H9 (cell line): ENCODE results near the gene CDKN2C. TPM values are rescaled to one million over a fixed set of nuclear protein-coding genes. Genes with fewer than 3 reads are reported as not detected.
"Not testable (repeated sequence)": the region's sequence is repeated elsewhere in the genome, so short reads cannot be mapped to it uniquely, and the experiment has no call there.

Experiments used
- DNase-seq: peaks from one replicate; pipeline ENCODE4 v3.0.0-alpha.2; 2017
- H2AFZ ChIP-seq: one replicate; pipeline ENCODE4 v1.6.1; 2013; ENCODE audit warnings: mild to moderate bottlenecking, low read length, control low read depth, moderate library complexity
- H2AK5ac ChIP-seq: 2 replicates; pipeline ENCODE4 v1.6.1; 2013; ENCODE audit warnings: low read length, control low read depth, mixed read lengths; ENCODE audit not compliant: insufficient read length
- H2BK120ac ChIP-seq: one replicate; pipeline ENCODE4 v1.6.1; 2013; ENCODE audit warnings: low read depth, mild to moderate bottlenecking, low read length, control low read depth, inconsistent platforms; ENCODE audit not compliant: poor library complexity, severe bottlenecking
- H2BK12ac ChIP-seq: 2 replicates; pipeline ENCODE4 v1.6.1; 2013; ENCODE audit warnings: low read length, control low read depth, mixed read lengths, low read depth; ENCODE audit not compliant: insufficient read length
- H2BK15ac ChIP-seq: 2 replicates; pipeline ENCODE4 v1.6.1; 2013; ENCODE audit warnings: low read depth, low read length, control low read depth
- H2BK20ac ChIP-seq: one replicate; pipeline ENCODE4 v1.6.1; 2013; ENCODE audit warnings: low read depth, mild to moderate bottlenecking, low read length, control low read depth, inconsistent platforms; ENCODE audit not compliant: poor library complexity, severe bottlenecking
- H2BK5ac ChIP-seq: 2 replicates; pipeline ENCODE4 v1.6.1; 2013; ENCODE audit warnings: low read length, control low read depth, mixed read lengths; ENCODE audit not compliant: insufficient read length
- H3K14ac ChIP-seq: 2 replicates; pipeline ENCODE4 v1.6.1; 2013; ENCODE audit warnings: low read length, control low read depth; ENCODE audit not compliant: insufficient read depth
- H3K18ac ChIP-seq: 2 replicates; pipeline ENCODE4 v1.6.1; 2013; ENCODE audit warnings: low read depth, mild to moderate bottlenecking, mixed read lengths, low read length, control low read depth; ENCODE audit not compliant: insufficient read length
- H3K23ac ChIP-seq: 2 replicates; pipeline ENCODE4 v1.6.1; 2013; ENCODE audit warnings: low read length, control low read depth, mixed read lengths, low read depth; ENCODE audit not compliant: insufficient read length
- H3K23me2 ChIP-seq: 2 replicates; pipeline ENCODE4 v1.6.1; 2013; ENCODE audit warnings: low read depth, mild to moderate bottlenecking, mixed read lengths, low read length, control low read depth; ENCODE audit not compliant: insufficient read length, poor library complexity, severe bottlenecking
- H3K27ac ChIP-seq: 2 replicates; pipeline ENCODE4 v1.5.1; 2013; ENCODE audit warnings: low read length, control low read depth, mixed read lengths, low read depth; ENCODE audit not compliant: insufficient read length
- H3K27me3 ChIP-seq: 2 replicates; pipeline ENCODE4 v1.6.1; 2013; ENCODE audit warnings: low read length, control low read depth, inconsistent platforms; ENCODE audit not compliant: insufficient read depth
- H3K4ac ChIP-seq: 2 replicates; pipeline ENCODE4 v1.6.1; 2013; ENCODE audit warnings: low read depth, mild to moderate bottlenecking, control low read depth, inconsistent platforms, low read length, moderate library complexity
- H3K4me1 ChIP-seq: 2 replicates; pipeline ENCODE4 v1.6.1; 2013; ENCODE audit warnings: low read length, control low read depth, inconsistent platforms; ENCODE audit not compliant: insufficient read depth
- H3K4me2 ChIP-seq: 2 replicates; pipeline ENCODE4 v1.6.1; 2013; ENCODE audit warnings: low read length, control low read depth, mixed read lengths; ENCODE audit not compliant: insufficient read length, insufficient read depth
- H3K56ac ChIP-seq: 2 replicates; pipeline ENCODE4 v1.6.1; 2013; ENCODE audit warnings: low read depth, mild to moderate bottlenecking, mixed read lengths, low read length, control low read depth; ENCODE audit not compliant: insufficient read length
- H3K79me1 ChIP-seq: 2 replicates; pipeline ENCODE4 v1.6.1; 2013; ENCODE audit warnings: low read depth, mild to moderate bottlenecking, moderate library complexity, low read length, control low read depth, inconsistent platforms; ENCODE audit not compliant: insufficient read depth, poor library complexity, severe bottlenecking
- H3K79me2 ChIP-seq: 2 replicates; pipeline ENCODE4 v1.6.1; 2013; ENCODE audit warnings: low read length, control low read depth, inconsistent platforms; ENCODE audit not compliant: insufficient read depth
- H3K9ac ChIP-seq: 2 replicates; pipeline ENCODE4 v1.6.1; 2013; ENCODE audit warnings: low read length, control low read depth, mixed read lengths; ENCODE audit not compliant: insufficient read length; ENCODE audit errors: extremely low read depth
- H3K9me3 ChIP-seq: one replicate; pipeline ENCODE4 v1.6.1; 2013; ENCODE audit warnings: low read depth, low read length, inconsistent platforms; ENCODE audit not compliant: control insufficient read depth
- H3T11ph ChIP-seq: one replicate; pipeline ENCODE4 v1.6.1; 2013; ENCODE audit warnings: mild to moderate bottlenecking, low read length, control low read depth, inconsistent platforms
- H4K20me1 ChIP-seq: one replicate; pipeline ENCODE4 v1.6.1; 2013; ENCODE audit not compliant: control insufficient read depth, insufficient read length, insufficient read depth
- H4K5ac ChIP-seq: 2 replicates; pipeline ENCODE4 v1.6.1; 2013; ENCODE audit warnings: low read depth, mild to moderate bottlenecking, mixed read lengths, low read length, control low read depth; ENCODE audit not compliant: insufficient read length
- H4K8ac ChIP-seq: replicated peaks from 2 replicates; pipeline ENCODE4 v1.6.1; 2013; ENCODE audit warnings: low read length, control low read depth, mixed read lengths, low read depth; ENCODE audit not compliant: insufficient read length
- H4K91ac ChIP-seq: 2 replicates; pipeline ENCODE4 v1.6.1; 2013; ENCODE audit warnings: low read depth, mild to moderate bottlenecking, moderate library complexity, mixed read lengths, low read length, control low read depth; ENCODE audit not compliant: insufficient read length
- H3K27ac Mint-ChIP-seq, 3 experiments: 2 replicates in 2 of 3; 3 replicates in 1 of 3; pipeline ENCODE4 v1.8.0; 2020 to 2021; ENCODE audit warnings: mixed read lengths in 3 of 3, mild to moderate bottlenecking in 1 of 3, moderate library complexity in 1 of 3
- H3K27me3 Mint-ChIP-seq: 2 replicates; pipeline ENCODE4 v1.8.0; 2021; ENCODE audit warnings: low read depth, mild to moderate bottlenecking, moderate library complexity, mixed read lengths
- H3K36me3 Mint-ChIP-seq, 3 experiments: 2 replicates in 2 of 3; 3 replicates in 1 of 3; pipeline ENCODE4 v1.8.0; 2020 to 2021; ENCODE audit warnings: low read depth in 3 of 3, mixed read lengths in 3 of 3; ENCODE audit not compliant: insufficient read depth in 1 of 3
- H3K4me1 Mint-ChIP-seq, 2 experiments: 2 replicates each; pipeline ENCODE4 v1.8.0; 2020; ENCODE audit warnings: mixed read lengths in 2 of 2
- H3K4me3 Mint-ChIP-seq, 2 experiments: 2 replicates in 1 of 2; 3 replicates in 1 of 2; pipeline ENCODE4 v1.8.0; 2020 to 2021; ENCODE audit warnings: mild to moderate bottlenecking in 2 of 2, mixed read lengths in 2 of 2, moderate library complexity in 1 of 2
- H3K9me3 Mint-ChIP-seq, 2 experiments: 2 replicates in 1 of 2; 3 replicates in 1 of 2; pipeline ENCODE4 v1.8.0; 2020; ENCODE audit warnings: mild to moderate bottlenecking in 2 of 2, mixed read lengths in 2 of 2, moderate library complexity in 1 of 2
- CTCF ChIP-seq: fragments of 200-600 bp; sonication (generic); conservative IDR thresholded peaks from 3 replicates; pipeline ENCODE4 v1.8.0; 2021; ENCODE audit warnings: antibody characterized with exemption, mild to moderate bottlenecking
- WGBS: extraction: QIAGEN DNeasy Blood & Tissue Kit; methylation state at CpG from one replicate; pipeline ENCODE4 v1.1.7; 2013; ENCODE audit warnings: missing lambda C conversion rate, low lambda C conversion rate, mixed read lengths; ENCODE audit not compliant: insufficient read length; ENCODE audit errors: extremely low coverage; 5-methylcytosine and 5-hydroxymethylcytosine counted together
- total RNA-seq: library from RNA; stranded (reverse); gene quantifications from 2 replicates; pipeline ENCODE4 v1.2.1, GENCODE V29; 2021

CDKN2C gene
- total RNA-seq, 1 experiment from 2014 or later = not detected

- no peak overlapping the region for H4K5ac ChIP-seq
- H3K27me3 Mint-ChIP-seq = no peaks in the 10 kb centered on the region
- H3K9me3 ChIP-seq = no peaks in the 10 kb centered on the region
Observed at GRCh38 chr1:50934838-50935237, 35.2 kb upstream of the CDKN2C start.

DNA sequence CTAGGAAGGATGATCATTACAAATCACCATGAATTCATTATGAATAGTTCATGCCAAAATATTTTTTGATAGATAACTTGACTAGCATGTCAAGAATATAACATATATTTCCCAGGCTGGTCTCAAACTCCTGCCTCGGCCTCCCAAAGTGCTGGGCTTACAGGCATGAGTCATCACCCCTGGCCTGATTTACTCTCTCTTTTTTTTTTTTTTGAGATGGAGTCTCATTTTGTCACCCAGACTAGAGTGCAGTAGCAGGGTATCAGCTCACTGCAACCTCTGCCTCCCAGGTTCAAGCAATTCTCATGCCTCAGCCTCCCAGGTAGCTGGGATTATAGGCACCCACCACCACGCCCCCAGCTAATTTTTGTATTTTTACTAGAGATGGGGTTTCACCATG is 34.8 kb upstream of the CDKN2C start:
- H3K23me2 ChIP-seq, H4K20me1 ChIP-seq, H3K9ac ChIP-seq, H4K91ac ChIP-seq, H2AK5ac ChIP-seq, H3K27me3 ChIP-seq, H4K8ac ChIP-seq, H3K27ac Mint-ChIP-seq, H3K27me3 Mint-ChIP-seq, H3K4me3 Mint-ChIP-seq, H4K5ac ChIP-seq, H3K9me3 ChIP-seq, H3K14ac ChIP-seq, H2BK120ac ChIP-seq, H3K36me3 Mint-ChIP-seq, H2BK12ac ChIP-seq, H3K27ac ChIP-seq, H3K9me3 Mint-ChIP-seq, H3K79me1 ChIP-seq, H2BK5ac ChIP-seq, H3K79me2 ChIP-seq, H3K4ac ChIP-seq, H3T11ph ChIP-seq, H3K4me1 ChIP-seq, H3K56ac ChIP-seq, DNase-seq, H3K18ac ChIP-seq, H2BK15ac ChIP-seq, H2AFZ ChIP-seq, H3K23ac ChIP-seq, H2BK20ac ChIP-seq, H3K4me2 ChIP-seq: not testable (repeated sequence)
- peaks cover 7 to 19% of the 10 kb centered on the region in 2 experiments for H3K4me1 Mint-ChIP-seq
- WGBS = no CpG with 5 or more reads among the region's 2 CpGs

More at GRCh38 chr1:50934838-50935237, 35.2 kb upstream of the CDKN2C start:
- Histone ChIP-seq H3T11ph (no peak overlapping the region), H2BK12ac (no peak overlapping the region), H3K79me1 (peaks cover 2% of the 10 kb centered on the region), H2AK5ac (no peak overlapping the region), H3K4me2 (no peak overlapping the region), H3K14ac (no peak overlapping the region), H3K4me1 (no peaks in the 10 kb centered on the region; the same call in 1 of the 2 replicates), H4K20me1 (no peaks in the 10 kb centered on the region), H2BK15ac (no peak overlapping the region), H4K91ac (no peak overlapping the region), H2BK5ac (no peak overlapping the region), H2AFZ (no peak overlapping the region), H3K9ac (no peak overlapping the region), H3K56ac (no peak overlapping the region), H2BK20ac (no peak overlapping the region), H3K18ac (no peak overlapping the region), H3K79me2 (no peaks in the 10 kb centered on the region; the same call in 1 of the 2 replicates), H3K27me3 (no peaks in the 10 kb centered on the region), H3K4ac (no peak overlapping the region), H2BK120ac (no peak overlapping the region), H4K8ac (no peak overlapping the region), H3K23me2 (no peaks in the 10 kb centered on the region), H3K23ac (no peak overlapping the region), H3K27ac (no peak overlapping the region)
- Mint-ChIP-seq H3K4me1 (peaks cover 7 to 19% of the 10 kb centered on the region in 2 experiments), H3K9me3 (no peaks in the 10 kb centered on the region; a peak in 1 of 5 replicates), H3K27ac (no peak overlapping the region), H3K4me3 (no peak overlapping the region), H3K36me3 (no peaks in the 10 kb centered on the region; a peak in 1 of 7 replicates)
- no peak for DNase-seq
- TF ChIP-seq CTCF = no peak
